GM19438 (cell line): ENCODE data around the gene PLAAT1.

Experiments
- ATAC-seq: cut with Tn5 transposase; IDR thresholded peaks from one replicate; pipeline ENCODE4 v1.9.1; 2021; ENCODE audit warnings: low read depth; ENCODE audit not compliant: unreplicated experiment

The PLAAT1 gene

GRCh38 chr3:193250492-193250891 is 9.5 kb downstream of the PLAAT1 start:
- ATAC-seq: no peak

- ATAC-seq: no peak
These were observed 13.1 kb downstream of the PLAAT1 start for GRCh38 chr3:193253986-193254660.

DNA sequence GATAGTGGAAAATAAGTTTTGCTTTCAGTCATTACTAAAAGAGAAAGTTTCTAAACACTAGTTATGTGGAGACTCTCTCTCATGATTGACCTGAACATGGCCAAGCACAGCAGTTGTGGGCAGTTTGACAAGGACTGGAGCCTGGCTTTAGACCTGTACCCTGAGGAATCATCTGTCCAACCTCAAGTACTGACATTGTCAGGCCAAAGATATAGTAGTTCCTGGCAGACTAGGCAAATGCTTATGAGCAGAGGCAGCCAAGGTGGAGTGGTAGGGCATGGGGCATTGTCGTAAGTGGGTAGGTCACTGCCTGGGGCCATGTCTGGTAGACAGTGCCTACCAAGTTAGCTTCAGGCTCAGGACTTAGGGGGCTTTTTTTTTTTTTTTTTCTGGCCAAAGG is 20.9 kb downstream of the PLAAT1 start:
- ATAC-seq: no peak

GRCh38 chr3:193262707-193263106 is 21.7 kb downstream of the PLAAT1 start:
- ATAC-seq: no peak

GRCh38 chr3:193269343-193270028 is 28.5 kb downstream of the PLAAT1 start:
- ATAC-seq: no peak

- ATAC-seq: no peak
These were observed 29.4 kb downstream of the PLAAT1 start for GRCh38 chr3:193270451-193270850.

- ATAC-seq: no peak
These were observed 30.2 kb downstream of the PLAAT1 start for GRCh38 chr3:193271101-193271840.

DNA sequence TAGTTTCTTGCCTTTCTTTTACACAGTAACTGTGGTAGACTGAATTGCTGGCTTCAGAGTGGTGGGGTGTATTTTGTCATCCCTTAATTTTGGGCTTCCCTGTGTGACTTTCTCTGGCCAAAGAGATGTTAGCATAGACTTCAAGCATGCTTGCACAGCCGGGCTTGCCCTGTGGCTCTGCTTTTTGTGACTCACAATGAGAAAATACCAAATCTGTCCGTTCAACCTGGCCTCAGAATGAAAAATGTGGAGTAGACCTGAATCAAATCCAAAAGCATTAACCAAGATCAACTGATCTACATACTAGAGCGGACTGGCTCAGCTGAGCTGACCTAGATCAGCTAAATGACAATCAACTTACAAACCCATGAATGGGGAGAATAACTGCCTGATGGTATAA is 51.4 kb downstream of the PLAAT1 start:
- no peak for ATAC-seq

- no peak for ATAC-seq
These were observed 55.0 kb downstream of the PLAAT1 start for GRCh38 chr3:193295985-193296384.

DNA sequence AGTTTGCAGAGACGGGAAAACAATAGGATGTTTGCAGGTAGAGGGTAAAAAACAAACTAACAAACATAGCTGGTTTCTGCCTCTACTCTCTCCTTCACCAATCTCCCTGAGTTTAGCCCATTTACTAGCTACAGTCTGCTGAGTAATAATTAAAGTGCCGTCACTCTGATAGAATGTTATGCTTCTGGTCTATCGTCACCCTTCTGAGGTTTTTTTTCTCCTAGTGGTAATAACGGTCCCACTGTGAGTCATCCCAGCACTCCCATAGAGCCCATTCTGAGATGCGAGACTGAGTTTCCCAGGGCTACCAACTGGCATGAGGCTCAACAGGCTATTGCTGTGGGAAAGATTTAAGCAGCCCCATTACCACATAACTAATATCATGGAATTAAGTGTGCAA is 56.4 kb downstream of the PLAAT1 start:
- ATAC-seq: no peak

DNA sequence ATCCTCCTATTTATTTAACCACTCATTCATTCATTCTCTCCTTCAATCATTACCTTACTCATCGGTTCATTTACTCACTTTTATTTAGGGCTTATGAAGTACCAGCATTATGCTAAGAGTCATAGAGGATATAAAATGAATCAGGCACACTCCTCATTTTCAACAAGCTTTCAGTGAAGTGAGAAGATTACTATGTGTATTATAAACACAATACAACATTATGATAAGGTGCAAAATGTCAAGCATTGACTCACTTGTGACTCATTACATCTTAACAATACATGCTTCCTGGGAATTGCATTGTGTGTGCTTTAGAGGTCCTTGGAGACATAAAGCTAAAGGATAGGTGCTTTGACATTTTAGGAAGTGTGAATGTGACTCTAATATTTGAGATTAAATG is 60.4 kb downstream of the PLAAT1 start:
- no peak for ATAC-seq

- ATAC-seq: no peak
These were observed 64.3 kb downstream of the PLAAT1 start for GRCh38 chr3:193305356-193305755.

- ATAC-seq: no peak
These were observed 70.1 kb downstream of the PLAAT1 start for GRCh38 chr3:193310914-193311723.

- ATAC-seq: no peak
These were observed 72.3 kb downstream of the PLAAT1 start for GRCh38 chr3:193313061-193313958.

DNA sequence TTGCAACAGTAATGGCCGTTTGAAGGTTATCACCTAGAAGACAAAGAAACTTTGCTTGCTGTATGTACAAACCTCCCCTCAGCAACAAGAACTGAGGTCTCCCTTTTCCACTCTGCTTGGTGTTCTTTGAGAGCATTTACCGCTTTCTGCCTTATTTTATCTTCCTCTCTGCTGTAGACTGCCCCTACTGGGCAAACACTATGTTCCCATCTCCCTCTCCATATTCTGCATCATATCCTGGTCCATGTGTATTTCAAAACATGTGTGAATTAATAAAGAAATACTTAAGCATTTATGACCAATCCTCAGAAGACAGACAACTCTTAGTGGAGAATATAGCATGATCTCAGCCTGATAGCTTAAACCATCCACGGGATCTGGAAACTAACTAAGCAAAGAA is 73.1 kb downstream of the PLAAT1 start:
- ATAC-seq: no peak

DNA sequence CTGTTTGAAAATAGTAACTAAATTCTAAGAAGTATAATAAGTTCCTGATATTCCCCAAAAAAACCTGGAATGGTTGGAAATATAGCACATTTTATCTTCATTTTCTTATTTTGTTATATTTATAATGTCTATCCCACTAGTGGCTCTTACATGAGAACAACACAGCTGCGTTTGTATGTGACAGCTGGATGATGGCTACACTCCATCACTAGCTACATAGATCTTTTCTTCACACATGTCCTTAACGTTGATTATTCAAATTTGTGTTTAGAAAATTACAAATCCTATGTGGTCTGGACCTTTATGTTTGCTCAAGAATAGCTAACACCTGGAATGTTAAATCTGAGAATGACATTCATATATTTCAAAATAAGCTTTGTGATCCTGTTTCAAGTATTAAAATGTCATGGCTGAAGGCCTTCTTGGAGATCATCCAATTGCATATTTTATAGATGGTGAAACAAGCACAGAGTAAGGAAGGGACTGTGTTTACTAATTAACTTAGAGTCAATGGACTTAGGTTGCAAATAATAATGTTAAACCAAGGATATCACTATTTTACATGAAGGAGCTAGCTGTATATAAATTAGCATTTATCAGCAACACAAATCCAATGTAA is 76.8 kb downstream of the PLAAT1 start:
- ATAC-seq: no peak
